ENCODE data around the gene CAMSAP1. TPM values are rescaled to one million over a fixed set of nuclear protein-coding genes. Genes with fewer than 3 reads are reported as not detected.

CAMSAP1 gene
- total RNA-seq, 4 donors from 2014 or later, result 11.8 to 23.4 (median 19.9) TPM

- peaks cover 5 to 16% of the 10 kb centered on the region in 2 donors for H3K4me1 ChIP-seq
- TF ChIP-seq CTCF (IDR thresholded peaks at IDR 0.05) (no peak), POLR2A (IDR thresholded peaks at IDR 0.05) (no peak)
- no peak overlapping the region for H3K4me3 ChIP-seq (replicated peaks in 1 of 3)
- no peaks in the 10 kb centered on the region for H3K36me3 ChIP-seq
- H3K27me3 ChIP-seq, result no peaks in the 10 kb centered on the region
- intact Hi-C loops (cut with DNase I), result no loop called here
- no peaks in the 10 kb centered on the region for H3K9me3 ChIP-seq
- no peak overlapping the region for H3K27ac ChIP-seq
- no peak for DNase-seq
- 87 to 88% methylated on average over 15 to 19 of the region's 19 CpGs for whole genome bisulfite sequencing, 2 donors
Observed at GRCh38 chr9:135889564-135890189, 17.7 kb downstream of the CAMSAP1 start.

- intact Hi-C loops (cut with DNase I), result no loop called here
- H3K36me3 ChIP-seq, result no peaks in the 10 kb centered on the region
- WGBS, 2 donors, result 79 to 84% methylated on average over 10 to 13 of the region's 13 CpGs
Observed at GRCh38 chr9:135888766-135889394, 18.5 kb downstream of the CAMSAP1 start.

GRCh38 chr9:135888126-135888765, 19.1 kb downstream of the CAMSAP1 start:
- TF ChIP-seq POLR2A (IDR thresholded peaks at IDR 0.05) (no peak), CTCF (IDR thresholded peaks at IDR 0.05) (no peak)
- Histone ChIP-seq H3K27me3 (no peaks in the 10 kb centered on the region), H3K4me3 (replicated peaks in 1 of 3) (no peak overlapping the region), H3K36me3 (no peaks in the 10 kb centered on the region), H3K27ac (no peak overlapping the region), H3K9me3 (no peaks in the 10 kb centered on the region), H3K4me1 (peaks cover 5 to 16% of the 10 kb centered on the region in 2 donors)
- no peak for DNase-seq
- intact Hi-C loops (cut with DNase I), result no loop called here
- WGBS, 2 donors, result 84 to 90% methylated on average over 19 of the region's 22 CpGs

More at GRCh38 chr9:135888766-135889394, 18.5 kb downstream of the CAMSAP1 start:
- H3K4me1 ChIP-seq, result peaks cover 5 to 16% of the 10 kb centered on the region in 2 donors
- no peak for TF ChIP-seq POLR2A (IDR thresholded peaks at IDR 0.05)
- TF ChIP-seq CTCF (IDR thresholded peaks at IDR 0.05), result no peak
- no peaks in the 10 kb centered on the region for H3K9me3 ChIP-seq
- no peak for DNase-seq
- H3K27ac ChIP-seq, result no peak overlapping the region
- H3K27me3 ChIP-seq, result no peaks in the 10 kb centered on the region
- no peak overlapping the region for H3K4me3 ChIP-seq (replicated peaks in 1 of 3)

- DNase-seq, result no peak
- Histone ChIP-seq H3K36me3 (no peaks in the 10 kb centered on the region), H3K4me3 (replicated peaks in 1 of 3) (no peak overlapping the region), H3K27me3 (no peaks in the 10 kb centered on the region), H3K9me3 (no peaks in the 10 kb centered on the region), H3K27ac (no peak overlapping the region), H3K4me1 (peaks cover 5 to 16% of the 10 kb centered on the region in 2 donors)
- intact Hi-C loops (cut with DNase I), result no loop called here
- TF ChIP-seq CTCF (IDR thresholded peaks at IDR 0.05) (no peak), POLR2A (IDR thresholded peaks at IDR 0.05) (no peak)
- WGBS, 2 donors, result 62 to 64% methylated on average over 11 to 12 of the region's 12 CpGs
Observed at GRCh38 chr9:135887585-135888050, 19.7 kb downstream of the CAMSAP1 start.
